Thyroid gland (tissue), 4 donors: ENCODE measurements around the gene SIN3B.

ENCODE experiments used
- CTCF ChIP-seq, 6 experiments: fragments of 200-600 bp in 3 of 6; fragments of 450-650 bp in 3 of 6; sonication (generic) in 3 of 6; IDR thresholded peaks; one replicate each; pipeline ENCODE4 v1.5.1; 2016 to 2019; ENCODE audit warnings: antibody characterized with exemption in 6 of 6, mild to moderate bottlenecking in 2 of 6, inconsistent platforms in 1 of 6, moderate library complexity in 1 of 6
- POLR2A ChIP-seq, 2 donors: fragments of 450-650 bp; IDR thresholded peaks; one replicate each; pipeline ENCODE4 v1.6.1; 2017; ENCODE audit warnings: antibody characterized with exemption in 2 of 2, mild to moderate bottlenecking in 2 of 2, moderate library complexity in 1 of 2

GRCh38 chr19:16873594-16873993, 44.4 kb downstream of the SIN3B start:
- no peak for TF ChIP-seq CTCF (IDR thresholded peaks at IDR 0.05)
- TF ChIP-seq POLR2A (IDR thresholded peaks at IDR 0.05), result no peak
